ENCODE data around the gene NOP56.

The NOP56 gene, protein sequence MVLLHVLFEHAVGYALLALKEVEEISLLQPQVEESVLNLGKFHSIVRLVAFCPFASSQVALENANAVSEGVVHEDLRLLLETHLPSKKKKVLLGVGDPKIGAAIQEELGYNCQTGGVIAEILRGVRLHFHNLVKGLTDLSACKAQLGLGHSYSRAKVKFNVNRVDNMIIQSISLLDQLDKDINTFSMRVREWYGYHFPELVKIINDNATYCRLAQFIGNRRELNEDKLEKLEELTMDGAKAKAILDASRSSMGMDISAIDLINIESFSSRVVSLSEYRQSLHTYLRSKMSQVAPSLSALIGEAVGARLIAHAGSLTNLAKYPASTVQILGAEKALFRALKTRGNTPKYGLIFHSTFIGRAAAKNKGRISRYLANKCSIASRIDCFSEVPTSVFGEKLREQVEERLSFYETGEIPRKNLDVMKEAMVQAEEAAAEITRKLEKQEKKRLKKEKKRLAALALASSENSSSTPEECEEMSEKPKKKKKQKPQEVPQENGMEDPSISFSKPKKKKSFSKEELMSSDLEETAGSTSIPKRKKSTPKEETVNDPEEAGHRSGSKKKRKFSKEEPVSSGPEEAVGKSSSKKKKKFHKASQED

DNA sequence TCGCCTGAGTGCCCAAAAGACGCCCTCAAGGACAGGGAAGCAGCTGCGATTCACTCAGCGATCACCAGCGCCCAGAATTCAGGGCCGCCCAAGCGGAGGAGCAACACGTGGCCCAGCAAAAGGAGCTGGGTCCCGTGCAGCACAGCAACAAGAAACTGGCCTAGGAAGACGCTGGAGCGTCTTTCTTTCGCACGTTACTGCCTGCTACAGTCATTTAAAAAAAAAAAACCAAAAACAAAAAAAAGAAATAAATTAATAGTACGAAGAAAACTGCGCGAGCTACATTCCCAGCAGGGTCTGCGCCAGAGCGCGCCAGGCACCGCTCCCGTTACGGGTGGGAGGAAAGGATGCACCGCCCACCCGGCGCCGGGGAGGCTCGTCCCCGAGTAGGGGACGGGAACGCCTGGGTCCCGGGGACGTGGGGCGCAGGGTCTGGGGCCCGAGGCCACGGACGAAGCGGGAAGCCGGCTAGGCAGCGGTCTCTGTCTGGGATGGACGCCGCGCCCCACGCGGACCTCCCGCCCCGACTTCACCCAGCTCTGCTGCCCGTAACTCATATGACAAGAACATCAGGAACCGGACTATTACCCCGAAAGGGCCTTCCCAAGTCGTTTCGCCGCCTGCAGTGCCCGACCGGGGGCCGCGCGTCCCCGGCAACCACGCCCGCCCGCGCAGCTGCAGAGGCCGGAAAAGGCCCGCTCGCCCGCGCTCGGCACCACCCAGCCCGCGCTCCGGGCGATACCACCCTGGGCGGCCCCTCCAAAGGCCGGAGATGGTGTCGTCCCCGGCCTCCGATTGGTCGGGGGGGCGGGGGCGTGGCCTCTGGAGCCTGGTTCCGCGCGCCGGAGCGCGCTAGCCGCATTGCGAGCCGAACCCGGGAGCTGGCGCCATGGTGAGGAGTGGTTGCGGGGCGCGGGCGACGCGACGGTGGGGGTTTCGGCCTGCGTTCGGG is at the start of gene NOP56:
Gene NOP56, plus strand, starts transcription at position 861 of the 952 bp plus-strand sequence. Its CDS starts 29 bp downstream, at position 890.
- DNase-seq, result peak; percentile 89

GRCh38 chr20:2602746-2603145 is 49.7 kb upstream of the NOP56 start:
- no peak for DNase-seq

GRCh38 chr20:2603816-2604505 is 48.5 kb upstream of the NOP56 start:
- DNase-seq, result no peak

DNA sequence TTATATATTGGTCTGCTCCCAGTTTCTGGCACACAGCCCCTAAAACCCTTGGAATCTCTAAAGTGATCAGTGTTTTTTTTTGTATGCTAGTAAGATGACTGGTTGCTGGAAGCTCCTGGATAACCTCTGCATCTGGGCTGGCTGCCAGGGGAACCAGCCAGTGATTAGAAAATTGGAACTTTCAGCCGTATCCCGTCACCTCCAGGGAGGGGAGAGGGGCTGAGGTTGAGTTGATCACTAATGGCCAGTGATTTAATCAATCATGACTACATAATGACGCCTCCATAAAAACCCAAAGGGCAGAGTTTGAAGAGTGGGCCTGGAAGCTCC is 48.0 kb upstream of the NOP56 start:
- no peak for DNase-seq

DNA sequence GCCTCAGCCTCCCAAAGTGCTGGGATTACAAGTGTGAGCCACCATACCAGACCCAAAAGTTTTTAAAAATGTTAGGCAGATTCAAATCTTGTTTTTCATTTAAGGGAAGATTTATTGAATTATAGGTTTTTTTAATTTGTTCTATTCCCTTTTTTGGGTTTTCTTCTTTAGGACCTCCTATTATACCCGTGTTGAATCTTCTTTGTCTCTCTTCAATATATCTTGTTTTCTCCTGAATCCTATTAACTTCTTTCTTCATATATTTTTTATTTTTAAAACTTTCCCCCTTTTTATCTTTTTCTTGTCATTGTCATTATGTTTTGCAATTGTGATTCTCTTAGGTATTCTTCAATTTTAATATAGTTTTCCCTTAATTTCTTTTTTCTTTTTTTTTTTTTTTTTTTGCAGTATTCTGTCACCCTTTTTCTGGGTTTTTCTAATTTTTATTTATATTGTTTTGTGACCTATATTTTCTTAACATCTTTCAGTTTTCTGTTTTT is 45.9 kb upstream of the NOP56 start:
- DNase-seq, result no peak

- DNase-seq, result no peak
These were observed 42.1 kb upstream of the NOP56 start for GRCh38 chr20:2610326-2610725.

GRCh38 chr20:2610941-2611720 is 41.3 kb upstream of the NOP56 start:
- no peak for DNase-seq

DNA sequence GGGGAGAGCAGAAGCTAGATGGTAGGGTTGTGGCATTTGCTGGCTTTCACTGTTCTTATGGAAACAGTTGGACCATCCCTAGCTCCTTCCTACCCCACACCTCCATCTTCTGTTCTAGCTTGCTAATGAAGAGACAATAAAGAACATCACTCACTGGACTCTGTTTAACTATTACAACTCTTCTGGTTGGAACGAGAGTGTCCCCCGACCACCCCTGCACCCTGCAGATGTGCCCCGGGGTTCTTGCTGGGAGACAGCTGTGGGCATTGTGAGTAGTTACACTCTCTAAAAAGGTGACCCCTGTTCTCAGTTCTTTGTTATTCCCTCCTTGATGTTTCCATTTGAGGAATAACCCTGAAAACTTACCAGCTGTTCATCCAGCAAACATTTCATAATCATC is 40.4 kb upstream of the NOP56 start:
- DNase-seq, result no peak

- no peak for DNase-seq
These were observed 35.8 kb upstream of the NOP56 start for GRCh38 chr20:2616634-2617033.

GRCh38 chr20:2617099-2617714 is 35.2 kb upstream of the NOP56 start:
- DNase-seq, result no peak

DNA sequence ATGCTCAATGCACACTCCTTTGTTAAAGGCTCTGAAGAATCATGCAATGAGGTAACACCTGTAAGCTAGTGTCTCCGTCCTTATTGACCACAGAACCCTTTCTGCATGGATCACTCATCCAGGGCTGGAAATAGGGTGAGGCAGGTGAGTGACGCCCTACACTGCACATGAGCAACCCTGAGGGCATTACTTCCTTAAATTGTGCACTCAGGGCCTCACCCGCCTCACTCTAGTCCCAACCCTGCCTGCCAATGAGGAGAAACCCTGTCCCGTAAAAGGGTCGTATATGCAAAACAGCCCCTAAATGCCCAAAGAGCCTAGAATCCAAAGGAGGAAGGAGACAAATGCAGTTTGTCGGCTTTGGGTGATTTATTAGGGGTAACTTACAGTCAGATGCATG is 33.6 kb upstream of the NOP56 start:
- no peak for DNase-seq

GRCh38 chr20:2619337-2619736 is 33.1 kb upstream of the NOP56 start:
- DNase-seq, result no peak

DNA sequence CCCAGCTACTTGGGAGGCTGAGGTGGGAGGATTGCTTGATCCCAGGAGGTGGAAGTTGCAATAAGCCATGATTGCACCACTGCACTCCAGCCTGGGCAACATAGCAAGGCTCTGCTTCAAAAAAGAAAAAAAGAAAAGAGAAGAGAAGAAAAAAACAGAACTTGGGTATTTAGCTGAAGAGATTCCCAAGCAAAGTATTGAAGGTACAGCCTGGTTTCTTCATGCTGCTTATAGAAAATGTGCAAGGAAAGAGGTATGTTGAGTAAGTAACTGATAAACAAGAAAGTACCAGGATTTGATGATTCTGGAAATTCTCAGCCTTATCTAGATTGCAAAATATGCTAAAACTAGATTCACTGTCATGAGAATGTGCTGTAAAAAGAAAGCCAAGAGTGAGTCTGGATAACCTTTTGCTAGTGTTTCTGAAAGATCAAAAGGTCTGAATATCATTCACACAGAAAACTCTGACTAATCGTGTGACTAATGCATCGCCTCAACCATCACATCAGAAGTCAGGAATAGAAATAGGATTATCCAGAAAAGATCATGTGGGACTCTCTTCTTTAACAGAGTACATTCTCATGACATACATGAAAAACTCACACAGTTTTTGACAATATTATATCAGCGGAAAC is 32.4 kb upstream of the NOP56 start:
- no peak for DNase-seq

DNA sequence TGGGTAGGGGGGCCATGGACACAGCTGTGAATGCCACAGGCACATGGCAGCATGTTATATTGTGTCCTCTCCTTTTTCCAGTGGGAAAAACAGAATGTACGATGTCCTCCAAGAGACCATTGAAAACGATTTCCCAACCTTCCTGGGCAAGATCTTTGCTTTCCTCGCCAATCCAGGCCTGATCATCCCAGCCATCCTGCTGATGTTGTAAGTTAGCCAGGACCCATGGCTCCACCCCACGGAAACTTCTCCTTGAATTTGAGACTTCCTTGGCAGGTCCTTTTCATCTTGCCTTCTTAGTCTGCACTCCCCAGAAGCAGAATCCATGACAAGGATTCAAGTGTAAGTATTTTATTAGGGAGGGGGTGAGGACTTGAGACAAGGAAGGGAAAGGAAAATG is 28.2 kb upstream of the NOP56 start:
- DNase-seq, result no peak

DNA sequence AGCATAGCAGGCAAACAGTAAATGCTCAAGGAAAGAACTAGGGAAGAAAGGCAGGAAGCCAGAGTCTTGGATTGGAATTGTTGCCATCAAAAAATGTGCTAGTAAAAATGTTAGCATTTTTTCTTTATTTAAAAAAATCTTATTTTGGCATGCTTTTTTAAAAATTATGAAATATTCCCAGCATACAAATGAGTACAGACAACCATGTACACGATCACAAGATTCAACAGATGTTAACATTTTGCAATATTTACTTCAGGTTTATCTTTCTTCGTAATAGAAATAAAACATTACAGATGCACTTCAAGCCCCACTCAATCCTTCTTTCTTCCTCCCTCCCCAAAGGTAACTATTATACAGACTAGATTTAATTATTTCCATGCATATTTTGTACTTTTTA is 27.4 kb upstream of the NOP56 start:
- DNase-seq, result no peak

- DNase-seq, result no peak
These were observed 25.4 kb upstream of the NOP56 start for GRCh38 chr20:2626853-2627541.

- no peak for DNase-seq
These were observed 21.2 kb upstream of the NOP56 start for GRCh38 chr20:2631228-2631627.

DNA sequence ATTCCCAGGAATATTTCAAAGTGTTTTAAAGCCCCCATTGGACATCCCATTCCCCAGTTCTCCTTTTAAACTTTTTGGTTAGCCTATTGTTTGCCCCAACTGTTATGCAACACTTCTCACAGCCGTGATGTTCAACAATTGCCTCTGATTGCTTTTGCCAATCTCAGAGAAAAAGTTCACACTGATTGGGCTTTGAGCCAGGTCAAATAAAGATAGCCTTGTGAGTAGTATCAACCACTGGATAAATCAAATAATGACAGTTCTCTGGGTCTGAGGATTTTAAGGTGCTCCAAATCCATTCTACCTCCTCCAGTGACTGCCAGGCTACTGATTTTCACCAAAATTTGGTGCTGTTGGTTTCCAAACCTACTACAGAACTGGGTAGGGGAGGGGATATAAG is 19.1 kb upstream of the NOP56 start:
- no peak for DNase-seq

DNA sequence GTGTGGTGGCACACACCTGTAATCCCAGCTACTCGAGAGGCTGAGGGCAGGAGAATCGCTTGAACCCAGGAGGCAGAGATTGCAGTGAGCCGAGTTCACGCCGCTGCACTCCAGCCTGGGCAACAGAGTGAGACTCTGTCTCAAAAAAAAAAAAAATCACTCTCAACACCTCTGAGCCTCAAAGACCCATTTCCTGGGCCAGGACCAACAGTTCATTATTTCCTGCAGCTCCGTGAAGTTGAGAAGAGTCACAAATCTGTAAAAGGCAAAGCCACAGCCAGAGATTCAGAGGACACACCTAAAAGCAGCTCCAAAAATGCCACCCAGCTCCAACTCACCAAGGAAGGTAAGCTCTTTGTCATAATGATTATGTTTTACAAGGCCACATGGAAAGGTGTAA is 15.2 kb upstream of the NOP56 start:
- no peak for DNase-seq

- DNase-seq, result no peak
These were observed 12.2 kb upstream of the NOP56 start for GRCh38 chr20:2640260-2640659.
